GM21825 (cell line): ENCODE data around the gene ZNF74.
"Not testable (repeated sequence)": the region's sequence is repeated elsewhere in the genome, so short reads cannot be mapped to it uniquely, and the experiment has no call there.

Experiments
- ATAC-seq: cut with Tn5 transposase; IDR thresholded peaks from one replicate; pipeline ENCODE4 v1.9.1; 2021; ENCODE audit warnings: mild to moderate bottlenecking, moderate library complexity; ENCODE audit not compliant: unreplicated experiment

Gene ZNF74

DNA sequence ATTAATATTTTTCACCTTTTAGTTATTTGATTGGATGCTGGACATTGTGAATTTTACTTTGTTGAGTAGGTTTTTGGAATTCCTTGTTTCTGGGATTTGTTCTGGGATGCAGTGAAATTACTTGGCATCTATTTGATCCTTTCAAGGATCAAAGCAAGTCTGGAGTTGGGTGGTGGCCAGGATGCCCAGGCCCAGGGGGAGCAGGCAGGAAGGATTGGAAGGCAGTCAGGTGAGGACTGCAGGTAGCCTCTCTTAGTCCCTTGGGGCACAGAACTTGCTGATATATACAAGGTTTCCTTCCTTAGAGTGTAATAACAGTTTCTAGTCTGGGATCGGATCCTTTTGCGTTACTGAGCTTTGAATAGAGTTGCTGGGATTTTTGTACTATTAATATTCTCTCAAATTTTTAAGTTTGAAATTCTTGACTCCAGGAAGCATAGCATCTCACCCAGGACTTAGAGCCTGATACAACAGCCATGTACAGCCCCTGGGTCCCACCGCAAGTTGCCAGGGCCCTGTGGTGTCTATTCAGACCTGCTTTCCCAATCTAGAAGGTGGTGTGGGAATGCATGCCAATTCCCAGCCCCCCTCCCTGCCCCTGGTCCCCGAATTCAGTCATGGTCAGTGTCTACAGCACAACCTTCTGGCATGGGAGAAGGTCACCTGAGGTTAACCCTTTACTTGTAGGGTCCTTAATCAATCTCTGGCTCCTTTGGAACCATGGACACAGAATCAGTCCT is 6.1 kb downstream of the ZNF74 start:
- no peak for ATAC-seq

DNA sequence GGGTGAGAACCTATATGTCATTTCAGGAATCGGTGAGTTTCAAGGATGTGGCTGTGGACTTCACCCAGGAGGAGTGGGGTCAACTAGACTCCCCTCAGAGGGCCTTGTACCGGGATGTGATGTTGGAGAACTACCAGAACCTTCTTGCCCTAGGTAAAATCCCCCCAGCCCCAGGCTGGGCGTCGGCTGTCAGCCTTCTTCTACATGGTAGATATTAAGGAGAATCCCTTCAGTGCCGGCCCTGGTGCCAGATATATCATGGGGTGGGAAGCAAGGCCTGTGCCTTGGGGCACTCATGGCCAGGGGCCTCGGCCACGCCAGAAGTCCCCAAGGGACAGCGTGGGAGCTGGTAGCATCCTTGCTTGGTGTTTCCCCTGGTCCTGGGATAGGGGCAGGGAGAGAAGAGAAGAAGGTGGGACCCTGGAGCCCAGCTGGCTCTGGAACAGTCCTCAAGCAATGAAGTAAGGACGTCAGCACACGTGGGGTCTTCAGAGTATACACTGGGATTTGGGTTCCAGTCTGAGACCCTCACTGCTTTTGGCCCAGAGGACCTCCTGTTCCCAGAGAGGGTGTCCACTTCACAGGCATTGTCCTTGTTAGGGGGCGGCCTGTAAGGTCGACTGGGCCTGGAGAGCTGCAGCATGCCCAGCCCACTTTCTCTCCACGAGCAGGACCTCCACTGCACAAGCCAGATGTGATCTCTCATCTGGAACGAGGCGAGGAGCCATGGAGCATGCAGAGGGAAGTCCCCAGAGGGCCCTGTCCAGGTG is 6.8 kb downstream of the ZNF74 start:
- ATAC-seq = no peak

DNA sequence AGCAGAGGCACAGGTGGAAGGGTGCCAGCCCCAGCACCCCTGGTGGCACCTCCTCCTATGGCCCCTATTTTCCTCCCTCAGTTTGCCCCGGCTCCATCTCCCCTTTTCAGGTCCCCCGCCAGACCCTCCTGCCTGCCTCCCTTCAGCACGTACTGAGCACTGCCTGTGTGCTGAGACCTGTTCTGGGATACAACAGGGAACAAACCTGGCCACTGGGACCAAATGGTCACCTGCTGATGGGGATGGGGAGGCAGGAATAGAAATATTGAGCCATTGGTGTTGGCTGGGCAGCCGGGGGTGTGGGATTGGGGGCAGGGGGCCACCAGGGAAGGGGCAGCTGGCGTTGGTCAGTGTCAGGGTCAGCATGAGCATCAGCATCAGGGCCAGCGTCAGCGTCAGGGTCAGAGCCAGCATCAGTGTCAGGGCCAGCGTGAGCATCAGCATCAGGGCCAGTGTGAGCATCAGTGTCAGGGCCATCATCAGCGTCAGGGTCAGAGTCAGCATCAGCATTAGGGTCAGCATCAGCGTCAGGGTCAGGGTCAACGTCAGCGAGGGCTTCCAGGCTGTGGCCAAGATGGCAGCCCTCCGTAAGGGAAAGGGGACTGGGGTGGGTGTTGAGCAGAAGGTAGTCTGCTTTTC is 7.5 kb downstream of the ZNF74 start:
- ATAC-seq = no peak

DNA sequence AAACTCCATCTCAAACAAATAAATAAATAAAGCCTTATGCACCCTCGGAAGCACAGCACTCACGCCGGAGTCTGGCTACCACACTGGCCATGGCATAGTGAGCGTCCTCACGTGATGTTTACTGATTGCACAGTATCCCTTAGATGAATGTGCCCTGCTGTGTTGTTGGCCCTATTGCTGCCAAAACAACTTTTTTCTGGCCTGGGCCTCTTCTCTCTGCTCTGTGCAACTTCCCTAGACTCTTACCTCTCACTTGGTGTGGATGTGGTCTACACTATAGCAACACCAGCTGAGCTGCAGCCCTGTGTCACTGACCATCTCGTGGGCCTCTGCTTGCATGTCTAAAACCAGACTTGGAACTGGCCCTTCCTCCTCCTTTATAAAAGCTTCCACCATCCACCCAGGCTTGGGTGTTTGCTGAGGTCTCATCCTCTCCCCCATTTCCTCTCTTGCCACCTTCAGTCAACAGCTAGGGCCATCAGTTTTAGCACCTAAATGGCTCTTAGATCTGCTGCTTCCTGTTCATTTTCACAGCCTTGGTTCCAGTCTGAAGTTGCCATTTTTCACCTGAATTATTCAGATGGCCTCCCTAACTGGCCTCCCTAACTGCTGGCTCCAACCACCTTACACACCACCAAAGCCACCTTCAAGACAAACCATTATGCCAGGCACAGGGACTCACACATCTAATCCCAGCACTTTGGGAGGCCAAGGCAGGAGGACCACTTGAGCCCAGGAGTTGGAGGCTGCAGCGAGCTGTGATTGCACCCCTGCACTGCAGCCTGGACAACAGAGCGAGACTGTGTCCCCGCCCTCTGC is 9.2 kb downstream of the ZNF74 start:
- ATAC-seq = no peak

DNA sequence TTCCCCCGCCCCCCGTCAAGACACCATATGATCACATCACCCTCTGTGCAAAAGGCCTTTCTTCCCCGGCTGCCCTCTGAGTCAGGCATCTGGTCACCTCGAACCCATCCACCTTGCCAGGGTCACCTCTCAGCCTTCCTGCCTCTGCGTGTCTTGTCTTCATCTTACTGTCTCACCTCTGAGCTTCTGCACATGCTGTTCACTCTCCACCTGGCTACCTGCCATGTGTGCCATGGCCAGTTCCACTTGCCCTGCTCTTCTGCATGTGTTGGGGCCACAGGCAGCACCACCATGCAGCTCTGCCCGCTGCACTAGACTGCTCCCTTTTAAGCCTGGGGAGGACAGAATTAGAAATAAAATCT is 9.8 kb downstream of the ZNF74 start:
- no peak for ATAC-seq

GRCh38 chr22:20404881-20405280 is 10.9 kb downstream of the ZNF74 start:
- ATAC-seq = no peak

DNA sequence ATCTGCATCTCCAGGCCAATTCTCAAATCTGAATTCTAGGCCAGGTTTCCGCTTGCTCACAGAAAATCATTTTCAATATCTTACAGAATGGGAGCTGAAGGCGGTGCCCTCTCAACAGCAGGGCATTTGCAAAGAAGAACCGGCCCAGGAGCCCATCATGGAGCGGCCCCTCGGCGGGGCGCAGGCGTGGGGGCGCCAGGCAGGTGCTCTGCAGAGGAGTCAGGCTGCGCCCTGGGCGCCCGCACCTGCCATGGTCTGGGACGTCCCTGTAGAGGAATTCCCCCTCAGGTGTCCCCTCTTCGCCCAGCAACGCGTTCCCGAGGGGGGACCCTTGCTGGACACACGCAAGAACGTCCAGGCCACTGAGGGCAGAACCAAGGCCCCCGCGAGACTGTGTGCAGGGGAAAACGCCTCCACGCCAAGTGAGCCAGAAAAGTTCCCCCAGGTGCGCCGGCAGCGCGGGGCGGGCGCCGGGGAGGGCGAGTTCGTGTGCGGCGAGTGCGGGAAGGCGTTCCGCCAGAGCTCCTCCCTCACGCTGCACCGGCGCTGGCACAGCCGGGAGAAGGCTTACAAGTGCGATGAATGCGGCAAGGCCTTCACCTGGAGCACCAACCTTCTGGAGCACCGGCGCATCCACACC is 11.5 kb downstream of the ZNF74 start:
- ATAC-seq = no peak

GRCh38 chr22:20405931-20406685 is 12.2 kb downstream of the ZNF74 start:
- ATAC-seq = no peak

- no peak for ATAC-seq
Measured at GRCh38 chr22:20406686-20407408, 12.9 kb downstream of the ZNF74 start.

- ATAC-seq = no peak
Measured at GRCh38 chr22:20407829-20408228, 13.9 kb downstream of the ZNF74 start.

- no peak for ATAC-seq
Measured at GRCh38 chr22:20408891-20409290, 14.9 kb downstream of the ZNF74 start.

DNA sequence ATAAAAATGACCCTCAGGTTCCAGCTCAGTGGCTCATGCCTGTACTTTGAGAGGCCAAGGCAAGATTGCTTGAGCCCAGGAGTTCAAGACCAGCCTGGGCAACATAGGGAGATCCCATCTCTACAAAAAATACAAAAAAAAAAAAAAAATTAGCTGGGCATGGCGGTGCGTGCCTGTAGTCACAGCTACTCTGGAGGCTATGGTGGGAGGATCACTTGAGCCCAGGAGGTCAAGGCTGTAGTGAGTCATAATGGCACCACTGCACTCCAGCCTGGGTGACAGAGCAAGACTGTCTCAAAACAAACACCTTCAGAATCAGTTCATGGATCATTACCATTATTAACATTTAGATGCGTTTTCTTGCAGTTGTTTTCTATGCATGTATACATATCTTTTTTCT is 15.4 kb downstream of the ZNF74 start:
- ATAC-seq = not testable (repeated sequence)

DNA sequence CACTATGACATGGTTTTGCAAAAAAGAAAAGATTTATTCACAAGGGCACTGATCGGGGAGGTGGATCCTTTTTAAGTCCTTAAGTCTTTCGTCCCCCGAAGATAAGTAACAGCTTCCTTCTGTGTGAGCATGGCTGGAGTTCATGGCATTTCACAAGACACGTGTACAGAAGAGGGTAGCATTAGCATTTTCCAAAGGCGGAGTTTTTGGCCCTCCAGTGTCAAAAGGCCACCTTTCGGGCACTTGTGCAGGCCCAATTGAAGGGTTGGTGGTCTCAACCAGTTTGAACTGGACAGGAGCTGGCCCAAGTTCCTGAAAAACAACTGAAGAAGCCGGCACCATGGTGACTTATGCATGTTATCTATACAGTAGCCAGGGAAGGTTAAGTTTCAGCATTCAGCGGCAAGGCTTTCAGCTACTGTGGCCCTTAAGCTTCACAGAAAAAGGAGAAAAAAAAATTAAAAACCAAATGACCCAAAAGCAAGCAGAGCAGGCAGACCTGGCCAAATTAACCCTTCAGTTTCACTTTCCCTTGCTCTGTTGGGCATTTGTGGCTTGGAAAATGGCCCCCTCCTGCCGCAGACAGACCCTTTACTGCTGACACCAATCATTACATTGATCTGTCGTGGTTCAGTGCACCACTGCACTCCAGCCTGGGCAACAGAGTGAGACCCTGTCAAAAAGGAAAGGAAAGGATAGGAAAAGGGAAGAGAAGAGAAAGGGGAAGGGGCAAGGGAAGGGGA is 18.7 kb downstream of the ZNF74 start:
- ATAC-seq = no peak

GRCh38 chr22:20413217-20414058 is 19.5 kb downstream of the ZNF74 start:
- no peak for ATAC-seq

DNA sequence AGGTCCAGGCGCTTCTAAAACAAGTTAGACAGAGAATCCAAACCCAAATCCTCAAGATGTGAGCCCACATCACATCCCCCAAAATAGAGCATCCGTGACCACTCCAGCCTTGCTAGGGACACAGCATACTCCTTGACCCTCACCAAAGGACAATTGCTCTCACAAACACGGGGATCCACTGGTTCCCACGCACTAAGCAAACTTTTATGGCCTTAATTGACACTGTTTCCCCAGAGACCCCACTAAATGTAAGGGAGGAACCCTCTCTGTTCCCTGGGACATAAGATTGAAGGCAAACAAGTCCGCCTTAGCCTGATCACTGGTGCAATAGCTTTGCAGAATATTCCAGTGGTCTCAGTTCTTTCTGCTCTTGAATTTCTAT is 20.1 kb downstream of the ZNF74 start:
- ATAC-seq = no peak

- ATAC-seq = no peak
Measured at GRCh38 chr22:20414450-20414849, 20.5 kb downstream of the ZNF74 start.

- ATAC-seq = not testable (repeated sequence)
Measured at GRCh38 chr22:20415241-20415640, 21.3 kb downstream of the ZNF74 start.

- ATAC-seq = not testable (repeated sequence)
Measured at GRCh38 chr22:20415699-20416098, 21.7 kb downstream of the ZNF74 start.
